Suprapubic skin (tissue), 4 donors: ENCODE data around the gene GMCL2. TPM values are rescaled to one million over a fixed set of nuclear protein-coding genes. Genes with fewer than 3 reads are reported as not detected.

Source experiments
- DNase-seq, 2 donors: peaks; one replicate each; pipeline ENCODE4 v3.0.0-alpha.2; 2019; ENCODE audit warnings: low spot score in 2 of 2
- H3K27ac ChIP-seq: fragments of 200-600 bp; sonication (generic); one replicate; pipeline ENCODE4 v1.5.1; 2019
- H3K27me3 ChIP-seq: fragments of 200-600 bp; sonication (generic); one replicate; pipeline ENCODE4 v1.5.1; 2019
- H3K36me3 ChIP-seq: fragments of 200-600 bp; sonication (generic); one replicate; pipeline ENCODE4 v1.5.1; 2019
- H3K4me1 ChIP-seq: fragments of 200-600 bp; sonication (generic); one replicate; pipeline ENCODE4 v1.5.1; 2019
- H3K4me3 ChIP-seq: fragments of 200-600 bp; sonication (generic); one replicate; pipeline ENCODE4 v1.5.1; 2019; ENCODE audit warnings: mild to moderate bottlenecking
- H3K9me3 ChIP-seq: fragments of 200-600 bp; sonication (generic); one replicate; pipeline ENCODE4 v1.5.1; 2019
- CTCF ChIP-seq, 2 donors: fragments of 200-600 bp in 1 of 2; fragments of 450-650 bp in 1 of 2; sonication (generic) in 1 of 2; IDR thresholded peaks; one replicate each; pipeline ENCODE4 v1.5.1; 2016 to 2019; ENCODE audit warnings: antibody characterized with exemption in 2 of 2, mild to moderate bottlenecking in 1 of 2, moderate library complexity in 1 of 2
- EP300 ChIP-seq: sonication (generic); formaldehyde crosslinking; IDR thresholded peaks from one replicate; pipeline ENCODE4 v1.6.1; 2017; ENCODE audit warnings: antibody characterized with exemption
- POLR2A ChIP-seq, 2 donors: fragments of 450-650 bp; IDR thresholded peaks; one replicate each; pipeline ENCODE4 v1.6.1; 2017; ENCODE audit warnings: antibody characterized with exemption in 2 of 2, mild to moderate bottlenecking in 2 of 2, moderate library complexity in 2 of 2
- POLR2AphosphoS5 ChIP-seq, 3 donors: sonication (generic); formaldehyde crosslinking; IDR thresholded peaks; one replicate each; pipeline ENCODE4 v1.6.1; 2017; ENCODE audit warnings: antibody characterized with exemption in 3 of 3
- WGBS: methylation state at CpG from one replicate; pipeline ENCODE4 v1.1.5; 2018; 5-methylcytosine and 5-hydroxymethylcytosine counted together
- total RNA-seq, 4 donors: library from RNA; depleted of rRNA; stranded (reverse); fragments of >200 nt; gene quantifications; one replicate each; pipeline ENCODE4 v1.1.0, GENCODE V29; 2016

GMCL2 gene
- total RNA-seq: under 1 TPM in 1 of 4 donors, not detected in 3; 0.49 TPM

- no peaks in the 10 kb centered on the region for H3K36me3 ChIP-seq
- 88% methylated on average over 18 of the region's 27 CpGs for WGBS
- no peak within 1 kb of the TSS for H3K4me3 ChIP-seq
- H3K27me3 ChIP-seq: no peaks in the 10 kb centered on the region
- H3K4me1 ChIP-seq: no peaks in the 10 kb centered on the region
- H3K9me3 ChIP-seq: no peaks in the 10 kb centered on the region
- peak in 1 of 2 donors; percentile 43 for DNase-seq
- H3K27ac ChIP-seq: no peak within 1 kb of the TSS
- TF ChIP-seq CTCF (IDR thresholded peaks at IDR 0.05) (no peak), EP300 (no peak), POLR2AphosphoS5 (IDR thresholded peaks at IDR 0.05) (no peak), POLR2A (IDR thresholded peaks at IDR 0.05) (no peak)
Observed at GRCh38 chr5:178187014-178187413, at the start of gene GMCL2. Gene GMCL2 (minus strand): TSS chr5:178187371. CDS start chr5:178187299, 72 bp downstream.

GRCh38 chr5:178236679-178237078 lies 49.5 kb upstream of the GMCL2 start:
- TF ChIP-seq EP300 (no peak), POLR2A (IDR thresholded peaks at IDR 0.05) (no peak)
- Histone ChIP-seq H3K27me3 (no peaks in the 10 kb centered on the region), H3K4me3 (no peak overlapping the region), H3K9me3 (no peaks in the 10 kb centered on the region), H3K27ac (peak overlapping the region; percentile 48), H3K4me1 (peaks cover 62% of the 10 kb centered on the region), H3K36me3 (no peaks in the 10 kb centered on the region)
- 36% methylated on average over 4 of the region's 4 CpGs for WGBS
- DNase-seq: no peak

- Histone ChIP-seq H3K4me1 (peaks cover 68% of the 10 kb centered on the region), H3K27ac (no peak overlapping the region), H3K36me3 (no peaks in the 10 kb centered on the region), H3K4me3 (no peak overlapping the region), H3K9me3 (no peaks in the 10 kb centered on the region), H3K27me3 (no peaks in the 10 kb centered on the region)
- TF ChIP-seq CTCF (IDR thresholded peaks at IDR 0.05) (no peak), EP300 (no peak), POLR2AphosphoS5 (IDR thresholded peaks at IDR 0.05) (no peak), POLR2A (IDR thresholded peaks at IDR 0.05) (no peak)
- WGBS: no CpG with 5 or more reads among the region's 9 CpGs
- DNase-seq: no peak
Observed at GRCh38 chr5:178236126-178236525, 49.0 kb upstream of the GMCL2 start.

- H3K27me3 ChIP-seq: no peaks in the 10 kb centered on the region
- no peaks in the 10 kb centered on the region for H3K36me3 ChIP-seq
- H3K27ac ChIP-seq: no peak overlapping the region
- H3K4me3 ChIP-seq: no peak overlapping the region
- no peak for TF ChIP-seq EP300
- no peak for TF ChIP-seq POLR2A (IDR thresholded peaks at IDR 0.05)
- no peak for TF ChIP-seq CTCF (IDR thresholded peaks at IDR 0.05)
- no peak for TF ChIP-seq POLR2AphosphoS5 (IDR thresholded peaks at IDR 0.05)
- no peak for DNase-seq
- 92% methylated on average over 3 of the region's 3 CpGs for WGBS
- H3K4me1 ChIP-seq: peaks cover 73% of the 10 kb centered on the region
- H3K9me3 ChIP-seq: no peaks in the 10 kb centered on the region
Observed at GRCh38 chr5:178235588-178235974, 48.4 kb upstream of the GMCL2 start.

GRCh38 chr5:178234750-178235587 lies 47.8 kb upstream of the GMCL2 start:
- peak in 1 of 2 donors; percentile 87 for DNase-seq
- Histone ChIP-seq H3K36me3 (peaks cover 3% of the 10 kb centered on the region), H3K4me1 (peaks cover 73% of the 10 kb centered on the region), H3K27ac (no peak overlapping the region), H3K9me3 (no peaks in the 10 kb centered on the region), H3K27me3 (no peaks in the 10 kb centered on the region), H3K4me3 (no peak overlapping the region)
- WGBS: 71% methylated on average over 3 of the region's 12 CpGs
- TF ChIP-seq POLR2A (IDR thresholded peaks at IDR 0.05): no peak
- TF ChIP-seq EP300: no peak
- TF ChIP-seq CTCF (IDR thresholded peaks at IDR 0.05): peak in 1 of 2 donors; percentile 51
